Stomach (tissue), 9 donors: Measurements from ENCODE around the gene ZNF892. TPM values are rescaled to one million over a fixed set of nuclear protein-coding genes. Genes with fewer than 3 reads are reported as not detected.

Source experiments
- DNase-seq, 2 donors: peaks; one replicate each; pipeline versions ENCODE4 v3.0.0 to v3.0.0-alpha.2; 2013 to 2019
- H3K27ac ChIP-seq, 5 donors: fragments of 200-600 bp in 4 of 5; sonication (generic) in 4 of 5; one replicate each; pipeline ENCODE4 v1.5.1; 2013 to 2019; ENCODE audit warnings: mild to moderate bottlenecking in 1 of 5, moderate library complexity in 1 of 5
- H3K27me3 ChIP-seq, 3 donors: fragments of 200-600 bp; sonication (generic); one replicate each; pipeline ENCODE4 v1.5.1; 2017 to 2019; ENCODE audit warnings: mixed run types in 1 of 3
- H3K36me3 ChIP-seq, 4 donors: fragments of 200-600 bp; sonication (generic); 1 replicate in 3 of 4; 2 replicates in 1 of 4; pipeline ENCODE4 v1.5.1; 2016 to 2019
- H3K4me1 ChIP-seq, 4 donors: fragments of 200-600 bp; sonication (generic); one replicate each; pipeline ENCODE4 v1.5.1; 2016 to 2019
- H3K4me3 ChIP-seq, 4 donors: fragments of 200-600 bp; sonication (generic) in 3 of 4; one replicate each; pipeline ENCODE4 v1.5.1; 2016 to 2019; ENCODE audit warnings: mild to moderate bottlenecking in 1 of 4
- H3K9me3 ChIP-seq, 4 donors: fragments of 200-600 bp; sonication (generic); one replicate each; pipeline ENCODE4 v1.5.1; 2016 to 2019
- EP300 ChIP-seq: sonication (generic); formaldehyde crosslinking; IDR thresholded peaks from one replicate; pipeline ENCODE4 v1.6.1; 2017; ENCODE audit warnings: antibody characterized with exemption
- POLR2A ChIP-seq, 4 donors: fragments of 450-650 bp; IDR thresholded peaks; one replicate each; pipeline ENCODE4 v1.6.1; 2016; ENCODE audit warnings: antibody characterized with exemption in 4 of 4, control low read depth in 2 of 4, mild to moderate bottlenecking in 1 of 4, moderate library complexity in 1 of 4
- POLR2AphosphoS5 ChIP-seq, 3 donors: sonication (generic); formaldehyde crosslinking; IDR thresholded peaks; one replicate each; pipeline ENCODE4 v1.6.1; 2016; ENCODE audit warnings: antibody characterized with exemption in 3 of 3
- WGBS, 5 donors: extraction: QIAGEN DNeasy Blood & Tissue Kit in 3 of 5; methylation state at CpG; one replicate each; pipeline versions ENCODE4 v1.1.5 to v1.1.7; 2013 to 2018; 5-methylcytosine and 5-hydroxymethylcytosine counted together
- intact Hi-C: fragments of 100-400 bp; cut with DNase I; formaldehyde crosslinking; loops from one replicate; pipeline ENCODE4 v1.15.1; 2023; ENCODE audit warnings: low total_unique reads
- polyA plus RNA-seq, 3 donors: library from polyadenylated mRNA; stranded (reverse); fragments of 200-250 nt; gene quantifications; one replicate each; pipeline ENCODE4 v1.2.3, GENCODE V29; 2013
- total RNA-seq, 5 donors: library from RNA; depleted of rRNA; stranded (reverse); fragments of >200 nt; gene quantifications; one replicate each; pipeline versions ENCODE4 v1.1.0 to v1.2.3, GENCODE V29; 2014 to 2016
- TF ChIP-seq, protein P1 (sequence below), 7 experiments: fragments of 450-650 bp in 4 of 7; fragments of 200-600 bp in 3 of 7; sonication (generic) in 3 of 7; IDR thresholded peaks; one replicate each; pipeline ENCODE4 v1.5.1; 2016 to 2019; ENCODE audit warnings: antibody characterized with exemption in 7 of 7, control low read depth in 2 of 7, mild to moderate bottlenecking in 1 of 7
- donor health status: healthy with polysubstance abuse.
- donor health status: Bipolar disorder and iron deficiency.
- donor health status: healthy.

The ZNF892 gene
- total and polyA plus RNA-seq, 8 donors, result 0.23 to 12.5 (median 2.3) TPM; not detected in 1

DNA sequence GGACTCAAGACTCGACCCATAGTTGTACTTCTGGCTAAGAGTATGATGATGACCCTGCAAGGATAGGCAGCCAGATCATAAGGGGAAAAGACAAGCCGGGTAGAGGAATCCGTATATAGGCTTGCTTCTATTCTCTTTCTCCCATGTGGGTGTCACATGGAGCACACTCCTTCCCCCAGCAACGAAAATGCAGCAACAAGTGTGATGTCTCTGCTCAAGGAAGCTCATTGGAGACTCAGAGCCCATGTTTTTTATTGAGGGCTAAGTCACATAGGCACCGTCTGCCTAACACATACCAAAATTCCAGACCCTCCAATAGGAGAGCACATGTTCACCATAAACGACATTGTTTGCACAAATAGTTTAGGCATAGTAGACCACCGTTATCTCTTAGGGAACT lies 35.4 kb upstream of the ZNF892 start:
- WGBS, 5 donors, result 81 to 89% (median 84%) methylated on average over 7 of the region's 7 CpGs
- no peaks in the 10 kb centered on the region for H3K9me3 ChIP-seq
- no peak for DNase-seq
- H3K4me3 ChIP-seq, result no peak overlapping the region
- intact Hi-C loops, result no loop called here
- no peak overlapping the region for H3K27ac ChIP-seq
- peaks cover 0 to 3% (median under 1%) of the 10 kb centered on the region in 4 donors for H3K4me1 ChIP-seq
- H3K36me3 ChIP-seq, result peaks cover 0 to 13% (median 8%) of the 10 kb centered on the region in 4 donors
- TF ChIP-seq EP300 (no peak), POLR2AphosphoS5 (IDR thresholded peaks at IDR 0.05) (no peak)
- TF ChIP-seq, protein P1, sequence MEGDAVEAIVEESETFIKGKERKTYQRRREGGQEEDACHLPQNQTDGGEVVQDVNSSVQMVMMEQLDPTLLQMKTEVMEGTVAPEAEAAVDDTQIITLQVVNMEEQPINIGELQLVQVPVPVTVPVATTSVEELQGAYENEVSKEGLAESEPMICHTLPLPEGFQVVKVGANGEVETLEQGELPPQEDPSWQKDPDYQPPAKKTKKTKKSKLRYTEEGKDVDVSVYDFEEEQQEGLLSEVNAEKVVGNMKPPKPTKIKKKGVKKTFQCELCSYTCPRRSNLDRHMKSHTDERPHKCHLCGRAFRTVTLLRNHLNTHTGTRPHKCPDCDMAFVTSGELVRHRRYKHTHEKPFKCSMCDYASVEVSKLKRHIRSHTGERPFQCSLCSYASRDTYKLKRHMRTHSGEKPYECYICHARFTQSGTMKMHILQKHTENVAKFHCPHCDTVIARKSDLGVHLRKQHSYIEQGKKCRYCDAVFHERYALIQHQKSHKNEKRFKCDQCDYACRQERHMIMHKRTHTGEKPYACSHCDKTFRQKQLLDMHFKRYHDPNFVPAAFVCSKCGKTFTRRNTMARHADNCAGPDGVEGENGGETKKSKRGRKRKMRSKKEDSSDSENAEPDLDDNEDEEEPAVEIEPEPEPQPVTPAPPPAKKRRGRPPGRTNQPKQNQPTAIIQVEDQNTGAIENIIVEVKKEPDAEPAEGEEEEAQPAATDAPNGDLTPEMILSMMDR (IDR thresholded peaks at IDR 0.05), result no peak
- H3K27me3 ChIP-seq, result no peaks in the 10 kb centered on the region

DNA sequence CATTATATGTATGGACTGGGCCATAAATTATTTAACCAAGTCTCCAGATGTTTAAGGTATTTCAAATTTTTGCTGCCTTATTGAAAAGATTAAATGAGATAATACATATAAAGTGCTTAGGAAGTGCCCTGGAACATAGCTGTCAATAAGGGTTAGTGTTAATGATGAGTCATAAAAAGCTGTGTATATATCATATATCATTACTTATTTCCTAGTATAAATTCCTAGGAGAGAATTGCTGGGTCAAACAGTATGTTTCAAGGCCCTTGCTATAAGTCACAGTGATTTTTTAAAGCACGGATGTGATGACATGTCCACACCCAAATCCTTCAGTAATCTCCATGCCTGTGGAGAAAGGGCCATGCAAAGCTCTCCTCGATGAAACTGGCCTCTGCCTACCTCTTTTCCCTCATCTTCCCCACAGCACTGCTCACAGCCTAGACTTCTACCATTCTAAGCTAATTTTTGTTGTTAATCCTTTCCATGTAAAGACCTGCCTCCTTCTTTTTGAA lies 33.2 kb upstream of the ZNF892 start:
- WGBS, 5 donors, result 88 to 96% (median 89%) methylated on average over 2 of the region's 2 CpGs

DNA sequence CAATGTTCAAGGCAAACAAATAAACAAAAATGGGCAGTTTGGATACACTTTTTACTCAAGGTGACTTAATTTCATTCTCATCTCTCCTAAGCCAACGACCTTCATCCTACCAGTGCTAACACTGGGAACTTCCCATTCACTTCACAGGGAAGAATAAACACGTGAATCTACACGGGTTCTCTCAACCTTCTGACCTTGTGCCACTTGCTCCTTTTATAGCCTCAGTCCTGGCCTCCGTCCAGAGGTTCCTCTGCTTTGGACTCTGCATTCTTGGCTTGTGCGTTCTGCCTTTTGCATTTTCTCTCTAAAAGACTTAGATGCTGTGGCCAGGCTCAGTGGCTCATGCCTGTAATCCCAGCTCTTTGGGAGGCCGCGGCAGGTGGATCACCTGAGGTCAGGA lies 27.9 kb upstream of the ZNF892 start:
- TF ChIP-seq POLR2A (IDR thresholded peaks at IDR 0.05) (no peak), EP300 (no peak), POLR2AphosphoS5 (IDR thresholded peaks at IDR 0.05) (no peak)
- TF ChIP-seq, protein P1 (IDR thresholded peaks at IDR 0.05), result no peak
- intact Hi-C loops, result no loop called here
- H3K4me1 ChIP-seq, result no peaks in the 10 kb centered on the region
- DNase-seq, result peak in 1 of 2 donors; percentile 35
- H3K4me3 ChIP-seq, result no peak overlapping the region
- peaks cover 39 to 80% (median 72%) of the 10 kb centered on the region in 4 donors for H3K36me3 ChIP-seq
- H3K27ac ChIP-seq, result no peak overlapping the region
- H3K9me3 ChIP-seq, result peaks cover 7 to 31% (median 21%) of the 10 kb centered on the region in 4 donors
- H3K27me3 ChIP-seq, result no peaks in the 10 kb centered on the region
- WGBS, 5 donors, result 75 to 92% (median 82%) methylated on average over 7 of the region's 7 CpGs

More for the DNA sequence above, 33.2 kb upstream of the ZNF892 start:
- intact Hi-C loops, result no loop called here
- DNase-seq, result no peak
- H3K27ac ChIP-seq, result no peak overlapping the region
- H3K27me3 ChIP-seq, result no peaks in the 10 kb centered on the region
- peaks cover 0 to 4% (median 0%) of the 10 kb centered on the region in 4 donors for H3K9me3 ChIP-seq
- H3K4me1 ChIP-seq, result no peaks in the 10 kb centered on the region
- TF ChIP-seq, protein P1 (IDR thresholded peaks at IDR 0.05), result no peak
- TF ChIP-seq POLR2AphosphoS5 (IDR thresholded peaks at IDR 0.05) (no peak), EP300 (no peak), POLR2A (IDR thresholded peaks at IDR 0.05) (no peak)
- H3K4me3 ChIP-seq, result no peak overlapping the region
- peaks cover 5 to 34% (median 28%) of the 10 kb centered on the region in 4 donors for H3K36me3 ChIP-seq

DNA sequence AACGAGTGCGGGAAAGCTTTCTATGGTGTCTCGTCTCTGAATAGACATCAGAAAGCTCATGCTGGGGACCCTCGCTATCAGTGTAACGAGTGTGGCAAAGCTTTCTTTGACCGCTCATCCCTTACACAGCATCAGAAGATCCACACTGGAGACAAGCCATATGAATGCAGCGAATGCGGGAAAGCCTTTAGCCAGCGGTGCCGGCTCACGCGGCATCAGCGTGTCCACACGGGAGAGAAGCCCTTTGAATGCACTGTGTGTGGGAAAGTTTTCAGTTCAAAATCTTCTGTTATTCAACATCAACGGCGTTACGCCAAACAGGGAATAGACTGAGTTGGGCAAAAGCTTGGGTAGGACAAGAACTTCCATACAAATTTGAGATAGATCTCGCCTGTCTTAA lies 25.5 kb upstream of the ZNF892 start:
- H3K4me1 ChIP-seq, result no peaks in the 10 kb centered on the region
- DNase-seq, result no peak
- H3K36me3 ChIP-seq, result peaks cover 39 to 72% (median 64%) of the 10 kb centered on the region in 4 donors
- H3K4me3 ChIP-seq, result no peak overlapping the region
- intact Hi-C loops, result no loop called here
- WGBS, 5 donors, result 97 to 99% (median 98%) methylated on average over 18 of the region's 18 CpGs
- H3K27ac ChIP-seq, result no peak overlapping the region
- H3K9me3 ChIP-seq, result peaks cover 7 to 31% (median 21%) of the 10 kb centered on the region in 4 donors
- H3K27me3 ChIP-seq, result no peaks in the 10 kb centered on the region
- TF ChIP-seq EP300, result no peak
- TF ChIP-seq POLR2A (IDR thresholded peaks at IDR 0.05), result no peak
- TF ChIP-seq, protein P1 (IDR thresholded peaks at IDR 0.05), result no peak
